ENCODE data around the gene CLTA.
"Not testable (repeated sequence)": the region's sequence is repeated elsewhere in the genome, so short reads cannot be mapped to it uniquely, and the experiment has no call there.

Gene CLTA

GRCh38 chr9:36191290-36191645, 547 bp downstream of the CLTA start:
- peak; percentile 25 for DNase-seq

- no peak for DNase-seq
These were observed 965 bp downstream of the CLTA start for GRCh38 chr9:36191686-36192085.

- no peak for DNase-seq
These were observed 1.5 kb downstream of the CLTA start for GRCh38 chr9:36192196-36192595.

DNA sequence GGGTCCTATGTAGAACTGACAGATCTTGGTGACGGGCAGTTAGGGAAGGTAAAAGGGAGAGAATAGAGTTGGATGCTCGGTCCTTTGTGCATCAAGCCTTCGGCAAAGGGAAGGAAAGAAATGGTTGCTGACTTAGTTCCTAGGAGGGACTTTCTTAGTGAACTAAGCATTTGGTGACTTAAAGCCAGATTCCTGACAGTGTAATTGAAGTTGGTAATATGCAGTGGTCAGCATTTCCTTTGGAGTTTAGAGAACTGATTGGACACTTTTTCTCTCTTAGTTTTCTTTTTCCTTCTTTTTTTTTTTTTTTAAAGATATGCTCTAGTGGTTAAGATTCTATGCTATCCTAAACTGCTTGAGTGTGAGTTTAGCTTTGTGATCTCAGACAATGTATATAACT, 2.3 kb downstream of the CLTA start:
- DNase-seq, result no peak

DNA sequence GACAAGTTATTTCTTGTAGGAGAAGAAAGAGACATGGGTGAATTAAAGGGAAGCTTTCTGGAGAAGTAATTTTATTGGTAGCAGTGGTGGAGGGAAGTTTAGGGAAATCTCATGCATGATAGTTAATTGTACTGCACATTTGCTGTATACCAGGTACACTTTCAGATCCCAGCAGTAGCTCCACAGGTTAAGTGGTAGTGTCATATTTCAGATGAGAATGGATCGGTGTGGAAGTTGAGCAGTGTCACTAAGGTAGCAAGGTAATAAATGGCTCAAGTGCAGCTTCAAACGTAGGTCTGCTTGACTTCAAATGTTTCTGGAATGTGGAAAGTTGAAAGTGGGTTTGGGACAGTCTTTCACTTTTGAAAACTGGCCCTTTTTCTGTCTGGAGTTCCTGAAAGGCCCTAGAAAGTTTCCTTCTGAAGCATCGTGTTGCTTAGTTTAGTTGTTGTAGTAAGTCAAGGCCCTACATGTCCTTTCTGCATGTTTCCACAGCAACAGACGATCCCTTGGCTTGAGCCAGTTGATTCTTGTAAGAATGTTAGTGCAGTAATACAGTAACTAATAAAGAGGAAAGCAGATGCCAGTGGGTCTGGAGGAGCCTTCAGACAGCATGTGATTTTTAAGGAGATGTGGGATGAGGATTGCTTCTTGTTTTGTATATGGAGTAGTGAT, 3.7 kb downstream of the CLTA start:
- DNase-seq, result no peak

GRCh38 chr9:36204906-36205547, 14.3 kb downstream of the CLTA start:
- no peak for DNase-seq

GRCh38 chr9:36207016-36207415, 16.3 kb downstream of the CLTA start:
- DNase-seq, result no peak

DNA sequence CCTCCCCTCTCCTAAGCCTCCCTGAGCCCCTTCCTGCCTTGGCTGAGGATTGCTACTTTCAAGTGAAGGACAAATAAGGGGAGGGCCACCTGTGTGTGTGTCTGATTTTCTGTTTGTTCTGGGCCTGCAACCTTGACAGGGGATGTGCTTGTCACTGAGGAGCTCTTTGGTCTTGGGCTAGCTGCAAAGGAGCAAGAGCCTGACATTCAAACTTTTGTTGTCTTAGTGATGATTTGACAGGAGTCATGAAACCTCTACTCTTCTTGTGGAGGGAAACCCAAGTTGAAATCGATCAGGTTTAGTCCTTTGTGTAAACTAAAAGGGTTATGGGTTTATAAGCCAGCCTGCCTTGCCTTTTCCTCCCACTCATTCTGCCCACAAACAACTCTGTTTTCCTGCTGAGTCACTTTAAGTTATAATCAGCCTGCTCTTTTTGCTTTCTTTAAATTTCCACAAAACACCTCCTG, 16.9 kb downstream of the CLTA start:
- DNase-seq, result no peak

DNA sequence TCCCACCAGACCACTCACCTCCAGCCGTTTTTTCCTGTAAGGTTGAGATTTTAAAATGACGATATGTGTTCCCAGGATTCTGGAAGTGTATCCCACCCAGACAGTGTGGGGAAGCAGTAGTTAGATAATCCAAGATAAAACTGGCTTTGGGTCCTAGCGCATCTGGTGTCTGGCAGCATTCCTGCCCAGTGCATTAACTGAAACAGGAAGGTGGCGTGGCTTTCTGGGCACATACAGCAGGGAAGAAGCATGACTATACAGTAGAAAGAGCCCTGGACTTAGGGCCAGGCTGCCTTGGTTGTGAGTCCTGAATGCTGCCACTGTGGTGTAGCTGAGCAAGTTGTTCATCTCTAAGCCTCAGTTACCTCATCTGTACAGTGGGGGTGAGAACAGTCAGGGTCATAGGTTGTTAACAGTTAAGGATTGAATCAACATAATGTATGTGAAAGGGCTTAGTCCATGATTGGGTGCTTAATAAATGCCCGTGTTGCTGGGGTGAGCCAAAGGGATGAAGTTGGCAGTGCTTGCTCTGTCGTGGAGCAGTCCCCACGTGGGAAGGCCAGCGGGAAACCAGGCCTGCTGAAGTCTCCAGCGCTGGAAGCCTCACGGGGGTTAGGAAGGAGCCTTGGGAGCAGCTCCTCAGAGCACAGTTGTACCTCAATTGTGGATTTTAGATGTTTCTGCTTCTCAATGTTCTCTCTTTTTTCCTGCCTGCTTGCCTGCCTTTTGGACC, 18.0 kb downstream of the CLTA start:
- no peak for DNase-seq

- DNase-seq, result no peak
These were observed 20.0 kb downstream of the CLTA start for GRCh38 chr9:36210722-36211121.

DNA sequence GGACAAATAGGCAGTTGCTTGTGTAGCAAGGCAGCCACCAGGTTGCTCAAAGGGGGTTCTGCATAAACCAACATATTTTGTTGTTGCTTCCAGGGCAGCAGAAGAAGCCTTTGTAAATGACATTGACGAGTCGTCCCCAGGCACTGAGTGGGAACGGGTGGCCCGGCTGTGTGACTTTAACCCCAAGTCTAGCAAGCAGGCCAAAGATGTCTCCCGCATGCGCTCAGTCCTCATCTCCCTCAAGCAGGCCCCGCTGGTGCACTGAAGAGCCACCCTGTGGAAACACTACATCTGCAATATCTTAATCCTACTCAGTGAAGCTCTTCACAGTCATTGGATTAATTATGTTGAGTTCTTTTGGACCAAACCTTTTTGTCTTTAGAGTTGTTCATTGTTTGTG, 20.8 kb downstream of the CLTA start:
- DNase-seq, result no peak

- DNase-seq, result no peak
These were observed 22.7 kb downstream of the CLTA start for GRCh38 chr9:36213387-36213786.

DNA sequence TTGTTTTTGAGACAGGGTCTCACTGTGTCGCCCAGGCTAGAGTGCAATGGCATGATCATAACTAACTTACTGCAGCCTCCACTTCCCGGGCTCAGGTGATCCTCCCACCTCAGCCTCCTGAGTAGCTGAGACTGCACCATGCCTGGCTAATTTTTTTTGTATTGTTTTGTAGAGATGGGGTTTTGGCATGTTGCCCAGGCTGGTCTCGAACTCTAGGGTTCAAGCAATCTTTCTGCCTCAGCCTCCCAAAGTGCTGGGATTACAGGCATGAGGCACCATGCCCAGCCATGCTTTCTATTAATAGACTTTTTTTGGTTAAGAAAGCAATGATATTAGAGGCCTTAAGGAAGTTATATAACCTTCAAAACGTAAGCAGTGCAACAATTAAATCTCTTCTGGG, 23.3 kb downstream of the CLTA start:
- no peak for DNase-seq

- no peak for DNase-seq
These were observed 23.9 kb downstream of the CLTA start for GRCh38 chr9:36214571-36214970.

GRCh38 chr9:36217256-36217968, 26.7 kb downstream of the CLTA start:
- DNase-seq, result no peak

DNA sequence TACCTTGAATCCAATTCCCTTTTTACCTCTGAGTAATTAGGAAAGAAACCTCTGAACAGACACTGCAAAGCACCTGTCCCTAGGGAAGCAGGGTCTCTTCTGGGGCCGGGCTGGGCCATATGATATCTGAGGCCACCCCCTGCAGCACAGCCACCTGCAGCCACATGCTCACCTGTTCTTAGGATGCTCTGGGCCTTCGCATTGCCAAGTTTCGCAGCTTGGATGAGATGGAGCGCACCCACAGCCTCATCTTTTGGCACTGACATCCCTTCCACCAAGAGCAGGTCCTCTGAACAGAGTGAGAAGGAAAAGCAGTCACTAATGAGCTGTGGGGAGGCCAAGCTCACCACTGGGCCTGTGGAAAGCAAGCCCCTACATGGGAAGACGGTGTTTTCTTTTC, 27.3 kb downstream of the CLTA start:
- no peak for DNase-seq

- no peak for DNase-seq
These were observed 27.7 kb downstream of the CLTA start for GRCh38 chr9:36218411-36218901.

DNA sequence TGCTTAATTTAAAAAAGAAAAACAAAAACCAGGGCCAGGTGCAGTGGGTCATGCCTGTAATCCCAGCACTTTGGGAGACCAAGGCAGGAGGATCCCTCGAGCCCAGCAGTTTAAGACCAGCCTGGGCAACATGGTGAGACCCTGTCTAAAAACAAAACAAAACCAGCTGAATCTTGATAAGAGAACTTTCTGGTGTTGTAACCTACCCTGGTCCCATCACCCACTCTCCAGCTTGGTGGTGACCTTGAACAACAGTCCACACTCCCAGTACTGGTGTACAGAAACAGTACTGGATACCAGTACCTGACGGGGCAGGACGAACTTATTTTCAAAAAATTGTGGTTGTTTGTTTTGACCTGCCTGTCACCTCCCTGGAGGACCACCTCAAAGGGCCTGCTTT, 30.9 kb downstream of the CLTA start:
- no peak for DNase-seq

DNA sequence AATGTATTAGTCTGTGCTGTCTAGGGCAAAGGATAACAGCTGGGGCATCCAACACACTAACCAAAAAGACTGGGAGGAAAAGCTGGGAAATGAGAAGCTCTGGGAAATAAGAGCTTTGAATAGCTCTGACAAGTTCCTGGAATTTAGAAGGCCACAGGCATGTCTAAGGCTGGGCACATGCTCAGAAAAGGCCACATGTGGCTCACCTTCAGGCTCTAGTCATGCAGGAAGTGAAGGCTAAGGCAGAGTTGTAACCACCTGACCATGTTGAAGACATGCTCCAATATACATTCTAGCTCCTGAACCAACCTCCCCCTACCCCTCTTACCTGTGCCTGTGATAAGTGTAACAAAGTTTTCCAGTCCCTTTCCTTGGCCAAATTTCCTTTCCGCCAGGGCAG, 31.7 kb downstream of the CLTA start:
- DNase-seq, result no peak

- DNase-seq, result no peak
These were observed 46.5 kb downstream of the CLTA start for GRCh38 chr9:36237230-36237629.

- not testable (repeated sequence) for DNase-seq
These were observed 48.5 kb downstream of the CLTA start for GRCh38 chr9:36239205-36239604.

DNA sequence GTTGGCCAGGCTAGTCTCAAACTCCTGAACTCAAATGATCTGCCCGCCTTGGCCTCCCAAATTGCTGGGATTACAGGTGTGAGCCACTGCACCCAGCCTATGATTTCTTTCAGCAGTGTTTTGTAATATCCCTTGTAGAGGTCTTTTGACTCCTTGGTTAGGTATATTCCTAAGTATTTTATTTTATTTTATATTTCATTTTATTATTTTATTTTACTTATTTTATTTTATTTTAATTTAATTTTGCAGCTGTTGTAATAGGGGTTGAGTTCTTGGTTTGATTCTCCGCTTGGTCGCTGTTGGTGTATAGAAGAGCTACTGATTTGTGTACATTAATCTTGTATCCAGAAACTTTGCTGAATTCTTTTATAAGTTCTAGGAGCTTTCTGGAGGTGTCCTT, 49.0 kb downstream of the CLTA start:
- not testable (repeated sequence) for DNase-seq

- DNase-seq, result no peak
These were observed 55.2 kb downstream of the CLTA start for GRCh38 chr9:36245906-36246305.
